Measurements from ENCODE around the gene TIGAR.

The TIGAR gene

DNA sequence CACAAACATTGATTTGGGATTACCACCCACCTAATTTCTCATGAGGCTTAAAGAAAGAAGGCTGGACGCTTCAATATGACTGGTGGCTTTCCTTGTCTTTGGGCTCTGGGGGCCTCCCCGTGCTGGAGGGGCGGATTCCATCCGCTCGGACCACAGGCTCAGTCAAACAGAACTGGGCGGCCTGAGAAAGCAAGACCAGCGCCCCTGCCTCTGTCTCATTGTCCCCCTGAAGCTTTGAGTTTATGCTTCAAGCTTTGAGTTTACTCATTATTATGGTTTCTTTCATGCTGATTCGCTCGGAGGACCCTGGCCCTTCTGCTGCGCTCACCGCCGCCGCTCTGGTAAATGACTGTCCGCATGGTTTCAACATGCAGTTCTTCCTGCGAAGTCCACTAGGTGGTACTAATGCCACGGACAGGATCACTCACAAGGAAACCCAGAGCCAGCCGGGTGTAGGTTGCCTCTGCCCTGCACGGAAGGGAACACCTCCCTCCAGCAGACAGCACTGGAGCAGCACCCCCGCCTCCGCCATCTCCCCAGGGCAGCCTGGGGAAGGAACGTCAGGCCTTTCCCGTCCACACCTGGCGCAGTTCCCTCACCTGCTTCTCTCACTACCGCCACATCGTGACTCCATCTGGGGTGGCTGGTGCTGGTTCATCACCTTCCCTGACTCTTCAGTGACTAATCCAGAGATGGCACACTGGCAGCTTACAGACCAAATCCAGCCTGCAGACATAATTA, 13.2 kb upstream of the TIGAR start:
- no peak overlapping the region for H3K4me3 ChIP-seq (replicated peaks; ENCODE audit: low read depth, low read length)
- DNase-seq (ENCODE audit: extremely low read depth, low read depth), result peak; percentile 57
- TF ChIP-seq CTCF (IDR thresholded peaks at IDR 0.05; ENCODE audit: low read depth, low read length, missing control alignments), result peak; percentile 67

- no peak overlapping the region for H3K4me3 ChIP-seq (replicated peaks; ENCODE audit: low read depth, low read length)
- TF ChIP-seq CTCF (IDR thresholded peaks at IDR 0.05; ENCODE audit: low read depth, low read length, missing control alignments), result no peak
- no peak for DNase-seq (ENCODE audit: extremely low read depth, low read depth)
These were observed 12.6 kb upstream of the TIGAR start for GRCh38 chr12:4308334-4308950.

DNA sequence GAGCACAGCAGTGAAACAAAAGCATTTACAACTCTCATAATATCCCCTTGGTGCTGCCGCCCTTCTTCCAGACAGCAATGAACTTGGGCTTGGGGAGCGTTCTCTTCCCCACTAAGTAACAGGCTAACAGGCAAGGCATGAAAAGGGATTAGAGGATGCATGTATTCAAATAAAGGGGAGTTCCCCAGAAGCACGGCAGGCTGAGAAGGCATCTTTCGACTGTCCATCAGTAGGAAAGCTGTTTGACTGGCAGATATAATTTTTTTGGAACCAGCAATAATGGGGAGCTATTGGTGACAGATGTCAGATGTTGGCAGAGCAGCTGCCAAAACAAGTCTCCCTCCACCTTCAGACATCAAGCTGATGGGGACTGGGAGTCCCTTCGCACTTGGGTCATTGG, 9.2 kb upstream of the TIGAR start:
- no peak for DNase-seq (ENCODE audit: extremely low read depth, low read depth)
- TF ChIP-seq CTCF (IDR thresholded peaks at IDR 0.05; ENCODE audit: low read depth, low read length, missing control alignments), result no peak

DNA sequence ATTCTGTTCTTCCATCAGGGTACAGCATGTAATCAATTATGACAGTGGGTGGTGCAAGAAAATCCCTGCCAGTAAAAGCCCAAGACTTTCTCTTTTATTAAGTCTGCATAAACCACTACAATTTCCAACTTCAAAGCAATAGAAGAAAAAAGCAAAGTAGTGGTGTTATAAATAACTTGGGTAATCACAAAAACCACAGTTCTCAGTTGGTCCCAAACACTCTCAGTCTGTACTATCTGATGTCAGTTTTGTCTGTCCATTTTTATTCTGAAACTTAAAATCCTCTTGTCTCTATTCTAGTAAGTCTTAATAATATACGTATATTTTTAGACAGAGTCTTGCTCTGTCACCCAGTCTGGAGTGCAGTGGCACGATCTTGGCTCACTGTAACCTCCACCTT, 8.8 kb upstream of the TIGAR start:
- no peak for TF ChIP-seq CTCF (IDR thresholded peaks at IDR 0.05; ENCODE audit: low read depth, low read length, missing control alignments)
- DNase-seq (ENCODE audit: extremely low read depth, low read depth), result no peak
- no peak overlapping the region for H3K4me3 ChIP-seq (replicated peaks; ENCODE audit: low read depth, low read length)

More for the DNA sequence above, 9.2 kb upstream of the TIGAR start:
- no peak overlapping the region for H3K4me3 ChIP-seq (replicated peaks; ENCODE audit: low read depth, low read length)

DNA sequence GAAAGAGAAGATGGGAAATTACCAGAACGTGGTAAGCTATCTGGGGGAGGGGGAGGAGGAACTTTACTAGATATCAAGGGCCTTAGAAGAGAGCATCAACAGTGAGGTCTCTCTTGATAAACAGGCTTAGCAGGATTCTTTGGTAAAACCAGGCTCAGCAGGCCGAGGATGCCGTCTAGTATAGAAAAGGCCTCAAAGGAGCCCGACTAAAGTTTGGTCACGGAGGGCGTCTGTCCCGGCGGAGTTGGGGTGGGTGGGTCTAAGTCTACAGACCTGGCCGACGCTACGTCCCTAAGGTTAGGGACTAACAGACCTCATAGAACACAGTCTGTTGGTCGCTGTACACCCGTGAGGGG, 538 bp upstream of the TIGAR start:
- no peak for TF ChIP-seq CTCF (IDR thresholded peaks at IDR 0.05; ENCODE audit: low read depth, low read length, missing control alignments)
- no peak for DNase-seq (ENCODE audit: extremely low read depth, low read depth)

GRCh38 chr12:4322726-4323125, 1.7 kb downstream of the TIGAR start:
- no peak for DNase-seq (ENCODE audit: extremely low read depth, low read depth)
- TF ChIP-seq CTCF (IDR thresholded peaks at IDR 0.05; ENCODE audit: low read depth, low read length, missing control alignments), result no peak
- H3K4me3 ChIP-seq (replicated peaks; ENCODE audit: low read depth, low read length), result peak overlapping the region; percentile 77

More for the DNA sequence above, 538 bp upstream of the TIGAR start:
- H3K4me3 ChIP-seq (replicated peaks; ENCODE audit: low read depth, low read length), result peak overlapping the region; percentile 77
